DMS153 treated with DMSO at 0.1 percent for 48 hours (cell line): ENCODE results near the gene QPCTL.
"Not testable (repeated sequence)": the region's sequence is repeated elsewhere in the genome, so short reads cannot be mapped to it uniquely, and the experiment has no call there.

Experiments used
- DNase-seq: peaks from one replicate; lab custom pipeline; 2025; ENCODE audit not compliant: unreplicated experiment; lab: John Stamatoyannopoulos, UW

The QPCTL gene

DNA sequence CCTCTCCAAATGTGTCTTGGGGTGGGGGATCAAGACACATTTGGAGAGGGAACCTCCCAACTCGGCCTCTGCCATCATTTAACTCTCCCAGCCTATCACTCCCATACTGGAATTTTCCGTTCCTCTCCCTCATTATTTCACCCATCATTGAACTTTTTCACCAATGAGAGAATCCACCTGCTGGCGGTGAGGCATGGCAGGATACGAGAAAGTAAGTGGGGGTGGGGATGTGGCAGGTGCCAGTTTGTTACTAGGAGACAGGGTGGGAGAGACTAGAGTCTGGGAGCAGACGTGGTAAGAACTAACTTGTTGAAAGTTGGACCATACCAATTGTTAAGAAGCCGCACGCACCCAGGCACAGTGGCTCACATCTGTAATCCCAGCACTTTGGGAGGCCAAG, 17.5 kb upstream of the QPCTL start:
- DNase-seq = no peak

DNA sequence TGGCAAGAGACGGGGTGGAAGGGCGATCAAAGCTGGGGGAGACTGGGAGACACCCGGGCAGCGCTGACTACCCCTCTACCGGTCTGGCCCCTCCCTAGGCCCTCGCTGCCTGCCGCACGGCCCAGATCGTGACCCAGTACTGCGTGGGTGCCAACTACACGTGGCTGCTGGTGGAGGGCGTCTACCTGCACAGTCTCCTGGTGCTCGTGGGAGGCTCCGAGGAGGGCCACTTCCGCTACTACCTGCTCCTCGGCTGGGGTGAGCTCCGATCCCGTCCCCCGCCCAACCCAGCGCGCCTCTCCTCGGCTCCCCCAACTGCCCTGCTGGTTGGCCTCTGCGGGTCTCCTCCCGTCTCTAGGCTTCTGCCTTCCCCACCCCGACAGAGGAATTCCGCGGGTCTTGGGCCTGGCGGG, 15.6 kb upstream of the QPCTL start:
- DNase-seq = no peak

DNA sequence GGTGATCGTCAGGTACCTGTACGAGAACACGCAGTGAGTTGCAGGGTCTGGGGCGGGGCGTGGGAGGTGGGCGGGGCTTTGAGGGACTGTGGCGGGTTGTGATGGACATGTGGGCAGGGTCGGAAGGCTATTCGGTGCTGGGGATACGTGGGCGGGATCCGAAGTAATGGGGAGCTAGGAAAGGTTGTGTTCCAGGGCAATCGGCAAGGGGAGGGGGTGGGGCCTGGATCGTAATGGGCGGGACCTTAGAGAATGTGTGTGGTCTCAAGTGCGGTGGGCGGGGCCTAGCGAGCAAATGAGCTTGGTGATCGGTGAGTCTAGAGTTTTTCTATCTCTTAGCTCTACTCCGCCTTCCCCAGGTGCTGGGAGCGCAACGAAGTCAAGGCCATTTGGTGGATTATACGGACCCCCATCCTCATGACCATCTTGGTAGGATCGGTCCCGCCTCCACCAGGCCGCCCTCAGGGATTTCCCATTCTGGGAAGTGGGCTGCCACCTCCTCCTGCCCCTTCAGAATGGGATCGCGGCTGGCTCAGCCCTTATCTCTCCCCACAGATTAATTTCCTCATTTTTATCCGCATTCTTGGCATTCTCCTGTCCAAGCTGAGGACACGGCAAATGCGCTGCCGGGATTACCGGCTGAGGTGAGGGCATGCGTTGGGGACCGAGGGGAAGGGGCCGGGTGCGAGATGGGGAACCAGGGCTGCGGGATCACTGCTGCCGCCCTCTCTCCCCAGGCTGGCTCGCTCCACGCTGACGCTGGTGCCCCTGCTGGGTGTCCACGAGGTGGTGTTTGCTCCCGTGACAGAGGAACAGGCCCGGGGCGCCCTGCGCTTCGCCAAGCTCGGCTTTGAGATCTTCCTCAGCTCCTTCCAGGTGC, 14.9 kb upstream of the QPCTL start:
- peak; percentile 83 for DNase-seq

DNA sequence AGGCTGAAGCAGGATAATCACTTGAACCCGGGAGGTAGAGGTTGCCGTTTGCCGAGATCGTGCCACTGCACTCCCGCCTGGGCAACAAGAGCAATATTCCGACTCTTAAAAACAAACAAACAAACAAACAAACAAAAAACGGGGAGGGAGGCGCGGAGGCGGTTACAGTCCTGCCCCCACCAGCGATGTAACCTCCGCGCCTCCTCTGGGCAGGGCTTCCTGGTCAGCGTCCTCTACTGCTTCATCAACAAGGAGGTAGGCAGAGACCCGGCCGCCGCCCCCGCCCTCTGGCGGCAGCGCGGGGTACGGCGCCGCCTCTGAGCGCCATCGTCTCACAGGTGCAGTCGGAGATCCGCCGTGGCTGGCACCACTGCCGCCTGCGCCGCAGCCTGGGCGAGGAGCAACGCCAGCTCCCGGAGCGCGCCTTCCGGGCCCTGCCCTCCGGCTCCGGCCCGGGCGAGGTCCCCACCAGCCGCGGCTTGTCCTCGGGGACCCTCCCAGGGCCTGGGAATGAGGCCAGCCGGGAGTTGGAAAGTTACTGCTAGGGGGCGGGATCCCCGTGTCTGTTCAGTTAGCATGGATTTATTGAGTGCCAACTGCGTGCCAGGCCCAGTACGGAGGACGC, 11.0 kb upstream of the QPCTL start:
- peak; percentile 66 for DNase-seq

DNA sequence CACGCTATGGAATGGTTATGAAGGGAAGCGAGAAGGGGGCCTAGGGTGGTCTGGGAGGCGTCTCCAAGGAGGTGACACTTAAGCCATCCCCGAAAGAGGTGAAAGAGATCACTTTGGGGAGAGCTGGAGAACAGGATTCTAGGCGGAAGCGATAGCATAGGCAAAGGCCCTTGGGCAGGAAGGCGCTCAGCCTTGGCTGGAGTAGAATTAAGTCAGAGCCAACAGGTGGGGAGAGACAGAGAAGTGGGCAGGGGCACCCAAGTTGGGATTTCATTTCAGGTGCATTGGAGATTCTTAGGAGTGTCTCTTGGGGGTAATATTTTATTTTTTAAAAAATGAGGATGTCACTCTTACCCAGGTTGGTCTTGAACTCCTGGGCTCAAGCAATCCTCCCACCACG, 10.3 kb upstream of the QPCTL start:
- no peak for DNase-seq

DNA sequence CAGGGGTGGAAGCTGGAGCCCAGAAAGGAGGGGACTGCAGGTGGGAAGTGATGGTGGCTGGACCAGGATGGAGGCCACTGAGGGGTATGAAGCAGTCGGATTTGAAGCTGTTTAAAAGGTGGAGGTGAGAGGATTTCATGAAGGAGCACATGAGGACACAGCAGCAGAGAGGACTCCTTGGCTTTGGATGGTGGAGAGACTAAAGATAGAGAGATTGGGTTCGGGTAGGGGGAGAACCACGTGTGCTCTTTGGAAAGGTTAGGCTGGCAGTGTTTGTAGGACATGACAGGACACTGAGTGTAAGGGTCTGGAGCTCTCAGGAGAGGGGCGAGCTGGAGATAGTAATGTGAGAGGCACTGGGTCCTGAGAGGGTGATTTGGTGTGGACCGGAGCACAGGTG, 9.6 kb upstream of the QPCTL start:
- DNase-seq = no peak

DNA sequence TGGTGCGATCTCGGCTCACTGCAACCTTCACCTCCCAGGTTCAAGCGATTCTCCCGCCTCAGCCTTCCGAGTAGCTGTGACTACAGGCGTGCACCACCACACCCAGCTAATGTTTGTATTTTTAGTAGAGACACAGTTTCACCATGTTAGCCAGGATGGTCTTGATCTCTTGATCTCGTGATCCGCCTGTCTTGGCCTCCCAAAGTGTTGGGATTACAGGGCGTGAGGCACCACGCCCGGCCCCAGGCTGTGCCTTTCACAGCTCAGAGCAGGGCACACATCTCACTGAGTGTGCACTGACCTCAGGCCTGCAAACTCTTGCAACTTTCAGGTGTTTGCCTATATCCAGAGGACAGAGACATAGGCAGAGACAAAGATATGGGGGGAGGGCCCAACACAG, 7.4 kb upstream of the QPCTL start:
- DNase-seq = not testable (repeated sequence)

DNA sequence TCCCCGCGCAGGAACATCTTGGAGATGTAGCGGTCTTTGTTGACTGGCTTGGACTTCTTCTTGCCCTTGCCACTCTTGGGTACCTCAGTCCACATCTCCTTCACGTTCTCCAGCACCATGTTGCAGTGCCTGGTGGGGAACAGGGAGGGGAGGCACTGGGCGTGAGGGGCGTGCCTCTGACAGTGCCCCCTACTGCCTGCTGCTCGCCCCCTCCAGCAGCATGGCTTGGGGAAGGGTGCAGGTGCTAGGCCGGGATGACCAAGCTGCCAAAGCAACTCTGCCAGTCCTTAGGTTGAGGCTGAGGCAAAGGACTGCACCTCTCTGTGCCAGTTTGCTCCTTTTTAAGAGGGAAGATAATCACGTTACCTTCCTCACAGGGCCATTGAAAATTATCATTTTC, 4.9 kb upstream of the QPCTL start:
- DNase-seq = no peak

DNA sequence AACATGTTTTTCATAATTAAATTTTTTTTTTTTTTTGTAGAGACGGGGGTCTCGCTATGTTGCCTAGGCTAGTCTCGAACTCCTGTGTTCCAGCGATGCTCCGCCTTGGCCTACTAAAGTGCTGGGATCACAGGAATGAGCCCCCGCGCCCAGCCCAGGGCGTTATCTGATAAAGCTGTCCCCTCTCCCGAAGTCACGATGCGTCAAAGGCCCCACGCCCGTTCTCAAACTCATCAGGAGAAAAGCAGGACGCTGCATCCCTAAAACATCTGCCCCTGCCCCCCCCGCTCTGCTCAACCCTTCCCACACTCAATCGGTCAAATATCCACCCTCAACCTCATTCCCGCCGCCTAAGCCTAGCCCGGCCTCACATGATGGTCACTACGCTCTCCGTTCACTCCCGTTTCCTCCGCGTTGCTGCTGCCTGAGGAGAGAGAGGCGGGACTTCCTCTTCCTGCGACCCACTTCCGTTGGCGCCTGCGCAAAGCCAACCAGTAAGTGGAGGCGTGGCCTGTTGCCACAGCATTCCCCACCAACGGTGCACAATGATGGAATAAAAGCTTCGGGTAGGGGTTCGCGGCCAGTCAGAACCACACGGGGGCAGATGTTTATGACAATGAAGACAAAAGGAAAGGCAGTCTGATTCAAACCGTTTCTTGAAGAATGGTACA, 815 bp upstream of the QPCTL start, which contains the start of gene SNRPD2:
TSS of gene SNRPD2 (minus strand) at position 438 of the 671 bp plus-strand sequence. CDS start at position 373, 65 bp downstream.
- DNase-seq = peak; percentile 95

DNA sequence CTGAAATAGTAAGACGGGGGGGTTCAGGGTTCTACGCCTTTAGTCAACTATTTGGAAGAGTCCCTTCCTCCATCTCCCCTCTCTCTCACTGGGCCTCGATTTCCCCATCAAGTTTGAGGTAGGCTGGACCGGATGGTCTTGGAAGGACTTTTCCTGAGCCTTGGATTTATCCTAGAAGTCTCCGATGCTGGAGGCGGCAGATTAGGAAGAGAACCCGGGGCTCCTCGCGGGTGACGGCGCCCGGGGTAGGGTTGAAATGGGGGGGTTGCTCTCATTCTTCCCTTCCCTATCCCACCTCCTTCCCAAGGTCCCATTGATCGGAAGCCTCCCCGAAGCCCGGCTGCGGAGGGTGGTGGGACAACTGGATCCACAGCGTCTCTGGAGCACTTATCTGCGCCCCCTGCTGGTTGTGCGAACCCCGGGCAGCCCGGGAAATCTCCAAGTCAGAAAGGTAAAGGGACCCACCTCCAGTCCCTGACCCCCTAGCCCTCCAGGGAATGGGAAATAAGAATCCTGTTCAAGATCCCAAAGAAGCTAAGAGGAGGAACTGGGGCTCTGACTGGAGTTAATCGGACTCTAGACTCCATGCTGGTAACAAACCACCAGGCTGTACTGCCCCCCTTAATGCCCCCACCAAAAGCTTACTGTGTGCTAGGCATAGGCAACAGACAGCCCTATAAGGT, 781 bp downstream of the QPCTL start:
- peak; percentile 19 for DNase-seq

DNA sequence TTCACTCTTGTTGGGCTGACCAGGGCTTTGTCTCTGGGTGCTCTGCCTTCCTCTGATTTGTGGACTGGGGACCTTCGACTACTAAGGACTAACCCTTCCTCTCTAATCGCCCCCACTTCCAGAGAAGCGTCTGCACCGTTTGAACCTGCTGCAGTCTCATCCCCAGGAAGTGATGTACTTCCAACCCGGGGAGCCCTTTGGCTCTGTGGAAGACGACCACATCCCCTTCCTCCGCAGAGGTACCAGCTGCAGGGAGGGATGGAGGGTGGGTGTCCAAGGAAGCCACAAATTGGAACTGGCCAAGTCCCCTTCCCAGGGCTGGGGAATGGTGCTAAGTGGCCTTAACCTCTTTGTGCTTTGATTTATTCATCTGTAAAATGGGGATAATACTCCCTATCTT, 9.2 kb downstream of the QPCTL start:
- no peak for DNase-seq

DNA sequence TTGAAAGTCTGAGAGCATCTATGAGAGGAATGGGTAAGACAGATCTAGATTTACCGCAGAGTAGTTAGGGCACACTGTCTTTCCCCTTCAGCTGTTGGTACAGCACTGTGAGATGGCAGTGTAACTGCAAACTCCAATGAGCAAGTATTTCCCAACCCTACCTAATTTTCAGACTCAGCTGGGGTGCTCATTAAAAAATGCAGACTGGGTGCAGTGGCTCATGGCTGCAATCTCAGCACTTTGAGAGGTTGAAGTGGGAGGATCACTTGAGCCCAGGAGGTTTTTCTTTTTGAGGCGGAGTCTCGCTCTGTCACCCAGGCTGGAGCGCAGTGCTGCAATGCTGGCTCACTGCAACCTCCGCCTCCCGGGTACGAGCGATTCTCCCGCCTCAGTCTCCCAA, 12.6 kb downstream of the QPCTL start:
- DNase-seq = no peak

DNA sequence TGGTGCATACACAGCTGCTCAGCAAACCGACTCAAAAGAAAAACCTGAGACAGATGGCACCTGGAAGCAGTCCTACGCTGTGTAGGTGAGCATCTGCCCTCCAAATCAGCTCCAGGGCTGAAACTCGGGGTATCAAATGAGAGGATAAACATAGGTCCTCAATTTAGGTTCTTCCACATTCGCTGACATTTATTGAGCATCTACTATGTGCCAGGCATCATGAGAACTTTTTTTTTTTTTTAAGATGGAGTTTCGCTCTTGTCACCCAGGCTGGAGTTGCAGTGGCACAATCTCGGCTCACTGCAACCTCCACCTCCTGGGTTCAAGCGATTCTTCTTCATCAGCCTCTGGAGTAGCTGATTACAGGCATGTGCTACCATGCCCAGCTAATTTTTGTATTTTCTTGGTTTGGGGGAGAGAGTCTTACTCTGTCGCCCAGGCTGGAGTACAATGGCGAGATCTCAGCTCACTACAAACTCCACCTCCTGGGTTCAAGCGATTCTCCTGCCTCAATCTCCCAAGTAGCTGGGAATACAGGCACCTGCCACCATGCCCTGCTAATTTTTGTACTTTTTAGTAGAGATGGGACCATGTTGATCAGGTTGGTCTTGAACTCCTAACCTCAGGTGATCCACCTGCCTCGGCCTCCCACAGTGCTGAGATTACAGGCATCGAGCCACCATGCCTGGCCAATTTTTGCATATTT, 13.4 kb downstream of the QPCTL start:
- DNase-seq = no peak

DNA sequence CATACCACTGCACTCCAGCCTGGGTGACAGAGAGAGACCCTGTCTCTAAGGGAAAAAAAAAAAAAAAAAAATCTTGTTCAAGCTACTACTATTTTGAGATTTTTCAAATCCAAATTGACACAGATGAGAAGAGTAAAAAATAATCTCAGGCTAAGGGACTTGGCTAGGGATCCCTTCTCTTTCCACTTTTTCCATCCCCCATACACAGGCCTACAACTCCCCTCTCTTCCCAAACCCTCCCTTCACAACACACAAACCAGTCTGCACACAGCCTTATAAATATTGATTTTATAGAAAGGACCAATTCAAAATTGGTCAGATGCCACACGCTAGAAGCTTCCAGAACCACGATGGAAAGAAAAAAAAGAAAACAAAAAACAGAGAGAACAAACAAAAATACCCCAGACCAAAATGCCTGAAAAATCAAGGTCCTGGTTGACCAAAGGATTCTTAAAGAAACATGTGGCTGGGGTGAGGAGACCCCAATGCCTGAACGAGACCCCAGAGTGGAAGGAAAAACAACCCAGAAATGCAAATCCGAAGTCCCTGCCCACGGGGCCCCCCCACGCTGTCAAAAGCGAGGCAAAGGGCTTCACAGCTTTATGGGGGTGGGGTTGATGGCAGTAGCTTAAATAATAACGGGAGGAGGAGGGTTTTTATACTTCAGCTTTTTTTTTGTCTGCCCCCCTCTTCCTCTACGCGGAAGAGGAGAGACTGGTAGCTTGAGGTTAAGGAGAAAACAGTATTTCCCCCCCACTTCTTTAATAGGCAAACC, 18.1 kb downstream of the QPCTL start:
- DNase-seq = no peak

DNA sequence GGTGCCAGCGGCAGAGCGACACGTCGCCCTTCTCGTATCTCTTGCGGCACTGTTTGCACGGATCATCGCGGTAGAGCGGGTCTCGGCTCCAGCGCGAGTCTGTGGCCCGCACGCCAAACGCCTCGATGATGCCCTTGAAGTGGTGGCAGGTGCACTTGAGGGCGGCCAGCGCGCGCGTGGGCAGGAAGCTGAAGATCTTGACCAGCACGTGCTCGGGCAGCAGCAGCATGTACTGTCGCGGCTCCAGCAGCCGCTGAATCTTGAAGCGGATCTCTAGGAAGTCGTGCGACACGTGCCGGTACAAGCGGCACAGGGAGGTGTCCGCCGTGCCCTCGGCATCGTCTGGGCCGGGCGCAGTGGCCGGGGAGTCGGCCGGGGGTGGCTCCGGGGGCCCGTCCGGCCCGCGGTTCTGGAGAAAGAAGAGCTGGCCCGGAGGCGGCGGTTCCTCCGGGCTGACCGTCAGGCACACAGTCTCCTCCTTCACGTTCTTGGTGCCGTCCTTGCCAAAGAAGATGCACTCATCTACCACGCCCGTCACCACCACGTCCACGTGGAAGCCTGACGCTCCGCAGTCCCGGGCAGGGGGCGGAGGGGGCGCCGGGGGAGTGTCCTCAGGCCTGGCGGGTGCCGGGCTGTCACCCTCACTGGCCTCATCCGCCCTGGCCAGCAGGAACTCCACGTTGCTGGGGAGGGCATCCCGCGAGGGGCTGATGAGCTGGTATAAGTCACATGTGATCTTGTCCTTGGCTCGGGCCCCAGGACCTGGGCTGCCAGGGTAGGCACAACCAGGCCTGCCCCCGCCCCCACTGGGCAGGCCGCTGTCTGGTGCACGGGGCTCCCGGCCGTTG, 19.6 kb downstream of the QPCTL start:
- no peak for DNase-seq

DNA sequence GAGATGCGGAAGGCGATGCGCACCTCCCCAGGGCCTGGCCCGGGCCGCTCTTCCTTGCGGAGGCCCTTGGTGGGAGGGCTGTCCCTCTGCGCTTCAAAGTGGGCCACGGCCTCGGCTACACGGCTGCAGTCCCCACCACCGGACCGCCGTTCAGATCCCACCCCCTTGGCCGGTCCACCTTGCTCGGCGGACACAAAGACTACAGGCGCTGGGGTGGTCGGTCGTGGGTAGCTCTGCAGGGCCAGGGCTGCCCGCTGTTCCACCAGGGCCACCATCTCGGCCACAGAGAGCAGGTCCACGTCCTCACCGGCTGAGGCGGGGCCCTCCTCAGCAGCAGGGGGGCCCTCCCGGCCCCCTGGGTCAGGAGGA, 20.2 kb downstream of the QPCTL start:
- DNase-seq = no peak

DNA sequence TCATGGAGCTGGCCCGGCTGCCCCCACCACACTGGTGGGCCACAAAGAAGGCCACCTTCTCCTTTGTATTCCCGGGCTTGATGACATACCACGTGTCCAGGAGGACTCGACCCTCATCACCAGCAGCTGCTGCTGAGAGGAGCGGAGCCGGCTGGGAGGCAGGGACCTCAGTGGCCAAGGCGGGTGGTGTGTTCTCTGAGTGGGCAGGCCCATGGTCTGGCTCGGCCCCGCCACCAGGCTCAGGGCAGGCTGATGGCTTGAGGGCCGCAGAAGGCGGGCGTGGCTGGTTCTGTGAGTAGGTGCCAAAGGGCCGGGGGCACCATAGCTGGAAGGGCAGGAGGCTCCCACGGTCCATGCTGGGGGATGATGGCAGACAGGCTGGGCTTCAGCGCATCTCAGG, 20.7 kb downstream of the QPCTL start:
- DNase-seq = no peak

DNA sequence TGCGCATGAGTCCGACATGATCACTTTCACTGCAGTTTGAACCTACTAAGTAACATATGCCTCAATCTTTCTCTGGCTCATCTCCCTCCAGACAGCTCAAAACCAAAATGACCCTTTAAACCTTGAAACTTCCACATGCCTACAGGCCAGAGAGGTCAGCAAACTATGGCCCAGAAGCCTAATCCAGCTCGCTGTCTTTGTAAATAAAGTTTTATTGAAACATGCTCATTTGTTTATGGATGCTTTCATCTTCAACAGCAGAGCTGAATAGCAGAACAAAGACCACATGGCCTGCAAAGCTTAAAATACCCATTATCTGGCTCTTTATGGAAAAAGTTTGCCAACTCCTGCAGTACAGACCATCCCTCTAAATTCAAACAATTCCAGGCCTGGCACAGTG, 22.7 kb downstream of the QPCTL start:
- no peak for DNase-seq
